ENCODE results near the gene NDUFS3.
A peak's percentile ranks its signal among the peaks of the same experiment; 100 is the strongest.

NDUFS3 gene

GRCh38 chr11:47550288-47551047 lies 28.4 kb upstream of the NDUFS3 start:
- Histone ChIP-seq H3K4me3 (ENCODE audit: low read length, poor library complexity, severe bottlenecking) (peak overlapping the region; percentile 99), H3K9me2 (replicated peaks; ENCODE audit: low read depth, low read length) (no peaks in the 10 kb centered on the region), H3K36me3 (ENCODE audit: insufficient read depth, low read length) (no peaks in the 10 kb centered on the region), H3K4me1 (ENCODE audit: insufficient read depth, low read length, poor library complexity, severe bottlenecking) (peaks cover 38% of the 10 kb centered on the region), H4K20me1 (ENCODE audit: insufficient read depth, low read length, poor library complexity, severe bottlenecking) (peaks cover 63% of the 10 kb centered on the region), H3K9me3 (ENCODE audit: insufficient read depth, low read depth, low read length) (no peaks in the 10 kb centered on the region), H2AFZ (ENCODE audit: low read length) (no peak overlapping the region), H3K27me3 (ENCODE audit: insufficient read depth, low read length, poor library complexity, severe bottlenecking) (no peaks in the 10 kb centered on the region), H3K79me2 (ENCODE audit: insufficient read depth, low read length) (peaks cover 79% of the 10 kb centered on the region), H3K9ac (ENCODE audit: low read depth, low read length, poor library complexity, severe bottlenecking) (peak overlapping the region; percentile 95), H3K4me2 (ENCODE audit: low read depth, low read length, poor library complexity, severe bottlenecking) (peak overlapping the region; percentile 94), H3F3A (ENCODE audit: low read depth) (no peaks in the 10 kb centered on the region)
- TF ChIP-seq EZH2phosphoT487 (IDR thresholded peaks at IDR 0.05; ENCODE audit: borderline replicate concordance), result no peak
- TF ChIP-seq CTCF (conservative IDR thresholded peaks at IDR 0.05; ENCODE audit: low read length), result no peak

- no peaks in the 10 kb centered on the region for H3F3A ChIP-seq (ENCODE audit: low read depth)
- H4K20me1 ChIP-seq (ENCODE audit: insufficient read depth, low read length, poor library complexity, severe bottlenecking), result peaks cover 62% of the 10 kb centered on the region
- TF ChIP-seq CTCF (conservative IDR thresholded peaks at IDR 0.05; ENCODE audit: low read length), result peak; percentile 75
- no peak for TF ChIP-seq EZH2phosphoT487 (IDR thresholded peaks at IDR 0.05; ENCODE audit: borderline replicate concordance)
- H3K4me3 ChIP-seq (ENCODE audit: low read length, poor library complexity, severe bottlenecking), result peak overlapping the region; percentile 99
- no peaks in the 10 kb centered on the region for H3K9me3 ChIP-seq (ENCODE audit: insufficient read depth, low read depth, low read length)
- H3K79me2 ChIP-seq (ENCODE audit: insufficient read depth, low read length), result peaks cover 72% of the 10 kb centered on the region
- H3K9me2 ChIP-seq (replicated peaks; ENCODE audit: low read depth, low read length), result no peaks in the 10 kb centered on the region
- peak overlapping the region; percentile 94 for H3K4me2 ChIP-seq (ENCODE audit: low read depth, low read length, poor library complexity, severe bottlenecking)
- H3K4me1 ChIP-seq (ENCODE audit: insufficient read depth, low read length, poor library complexity, severe bottlenecking), result peaks cover 38% of the 10 kb centered on the region
- peak overlapping the region; percentile 95 for H3K9ac ChIP-seq (ENCODE audit: low read depth, low read length, poor library complexity, severe bottlenecking)
- no peaks in the 10 kb centered on the region for H3K27me3 ChIP-seq (ENCODE audit: insufficient read depth, low read length, poor library complexity, severe bottlenecking)
- H2AFZ ChIP-seq (ENCODE audit: low read length), result no peak overlapping the region
- H3K36me3 ChIP-seq (ENCODE audit: insufficient read depth, low read length), result no peaks in the 10 kb centered on the region
Measured at GRCh38 chr11:47551086-47551485, 27.8 kb upstream of the NDUFS3 start.

GRCh38 chr11:47552056-47552565 lies 26.8 kb upstream of the NDUFS3 start:
- peak overlapping the region; percentile 94 for H3K4me2 ChIP-seq (ENCODE audit: low read depth, low read length, poor library complexity, severe bottlenecking)
- H4K20me1 ChIP-seq (ENCODE audit: insufficient read depth, low read length, poor library complexity, severe bottlenecking), result peaks cover 53% of the 10 kb centered on the region
- no peaks in the 10 kb centered on the region for H3K36me3 ChIP-seq (ENCODE audit: insufficient read depth, low read length)
- peak overlapping the region; percentile 95 for H3K9ac ChIP-seq (ENCODE audit: low read depth, low read length, poor library complexity, severe bottlenecking)
- no peaks in the 10 kb centered on the region for H3F3A ChIP-seq (ENCODE audit: low read depth)
- no peak for TF ChIP-seq EZH2phosphoT487 (IDR thresholded peaks at IDR 0.05; ENCODE audit: borderline replicate concordance)
- TF ChIP-seq CTCF (conservative IDR thresholded peaks at IDR 0.05; ENCODE audit: low read length), result no peak
- H3K79me2 ChIP-seq (ENCODE audit: insufficient read depth, low read length), result peaks cover 62% of the 10 kb centered on the region
- H3K4me3 ChIP-seq (ENCODE audit: low read length, poor library complexity, severe bottlenecking), result peak overlapping the region; percentile 99
- peaks cover 35% of the 10 kb centered on the region for H3K4me1 ChIP-seq (ENCODE audit: insufficient read depth, low read length, poor library complexity, severe bottlenecking)
- H2AFZ ChIP-seq (ENCODE audit: low read length), result peak overlapping the region; percentile 56; the same call in 1 of the 2 replicates
- no peaks in the 10 kb centered on the region for H3K27me3 ChIP-seq (ENCODE audit: insufficient read depth, low read length, poor library complexity, severe bottlenecking)
- no peaks in the 10 kb centered on the region for H3K9me2 ChIP-seq (replicated peaks; ENCODE audit: low read depth, low read length)
- no peaks in the 10 kb centered on the region for H3K9me3 ChIP-seq (ENCODE audit: insufficient read depth, low read depth, low read length)
